HT1080 (cell line): ENCODE measurements around the gene TRIM62. TPM values are rescaled to one million over a fixed set of nuclear protein-coding genes. Genes with fewer than 3 reads are reported as not detected.

ENCODE experiments used
- DNase-seq: peaks from one replicate; pipeline ENCODE4 v3.0.0-alpha.2; 2015; ENCODE audit warnings: low read depth
- total RNA-seq: library from RNA; depleted of rRNA; stranded (reverse); fragments of >200 nt; shearing (Covaris generic); gene quantifications from 2 replicates; pipeline ENCODE4 v1.2.3, GENCODE V29; 2014

TRIM62 gene
- total RNA-seq, 1 experiment from 2014 or later: 2.7 TPM

DNA sequence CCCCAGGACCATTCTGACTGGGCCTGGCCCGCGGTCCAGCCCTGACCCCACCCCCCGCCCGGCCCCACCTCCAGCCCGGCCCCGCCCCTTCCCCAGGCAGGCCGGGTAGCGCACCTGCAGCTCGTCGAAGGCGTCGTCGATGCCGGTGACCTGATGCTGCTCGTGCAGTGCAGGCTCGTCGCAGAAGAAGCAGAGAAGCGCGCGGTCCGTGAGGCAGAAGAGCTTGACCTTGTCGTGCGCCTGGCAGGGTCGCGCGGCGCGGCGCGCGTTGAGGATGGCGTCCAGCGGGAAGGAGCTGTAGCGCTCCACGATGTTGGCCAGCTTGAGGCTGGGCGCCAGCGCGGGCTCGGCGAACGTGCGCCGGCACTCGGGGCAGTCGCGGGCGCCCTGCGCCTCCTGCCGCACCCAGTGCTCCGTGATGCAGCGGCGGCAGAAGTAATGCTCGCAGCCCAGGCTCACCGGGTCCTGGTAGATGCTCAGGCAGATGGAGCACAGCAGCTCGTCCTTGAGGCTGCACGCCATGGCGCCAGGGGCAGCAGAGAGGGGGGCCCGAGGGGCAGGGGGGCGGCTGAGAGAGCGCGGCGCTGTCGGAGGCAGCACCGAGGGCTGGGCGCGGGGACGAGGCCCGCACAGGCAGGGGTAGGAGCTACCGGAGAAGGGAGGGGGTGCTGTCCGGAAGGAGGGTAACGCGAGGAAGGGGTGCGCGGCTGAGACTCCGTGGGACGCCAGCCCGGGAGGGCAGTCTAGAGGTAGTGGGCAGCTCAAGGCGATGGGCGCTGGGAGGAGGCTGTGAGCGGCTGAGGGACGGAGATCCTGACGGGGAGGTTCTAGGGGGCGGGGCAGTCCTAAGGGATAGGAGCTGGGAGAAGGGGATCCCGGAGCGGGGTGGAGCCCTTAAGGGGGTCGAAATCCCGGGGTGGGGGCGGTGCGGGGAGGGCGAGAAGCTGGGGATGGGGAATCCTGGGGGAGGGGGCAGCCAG, 642 bp downstream of the TRIM62 start:
- peak; percentile 49 for DNase-seq

GRCh38 chr1:33180226-33180910, 1.5 kb downstream of the TRIM62 start:
- no peak for DNase-seq

DNA sequence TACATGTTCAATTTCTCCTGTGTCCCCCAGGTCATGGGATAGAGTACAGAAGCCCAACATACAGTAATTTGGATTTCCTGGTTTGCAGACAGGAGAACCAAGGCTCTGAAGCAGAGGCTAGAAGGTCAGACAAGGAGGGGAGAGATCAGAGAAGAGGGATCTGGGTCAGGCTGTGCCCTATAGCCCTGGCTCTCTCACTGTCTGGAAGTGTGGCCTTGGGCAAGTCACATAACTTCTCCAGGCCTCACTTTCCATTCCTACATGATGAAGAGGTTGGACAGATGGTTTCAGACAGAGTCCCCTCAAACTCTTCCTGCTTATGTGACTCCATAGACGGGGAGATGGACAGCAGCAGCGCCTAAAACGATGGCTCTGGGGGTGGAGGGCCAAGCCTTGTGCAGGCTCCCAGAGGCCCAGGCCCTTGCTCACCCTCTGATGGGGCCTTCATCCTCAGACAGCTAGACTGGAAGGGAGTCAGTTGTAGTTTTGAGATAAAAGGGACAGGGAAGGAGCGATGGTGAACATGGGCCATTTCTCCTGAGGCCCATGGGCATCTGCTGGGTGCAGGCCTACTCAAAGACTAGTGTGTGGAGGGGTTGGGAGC, 2.9 kb downstream of the TRIM62 start:
- no peak for DNase-seq

- no peak for DNase-seq
Measured at GRCh38 chr1:33177996-33178540, 3.8 kb downstream of the TRIM62 start.

GRCh38 chr1:33176887-33177286, 5.0 kb downstream of the TRIM62 start:
- DNase-seq: no peak

GRCh38 chr1:33176362-33176850, 5.4 kb downstream of the TRIM62 start:
- DNase-seq: peak; percentile 17

DNA sequence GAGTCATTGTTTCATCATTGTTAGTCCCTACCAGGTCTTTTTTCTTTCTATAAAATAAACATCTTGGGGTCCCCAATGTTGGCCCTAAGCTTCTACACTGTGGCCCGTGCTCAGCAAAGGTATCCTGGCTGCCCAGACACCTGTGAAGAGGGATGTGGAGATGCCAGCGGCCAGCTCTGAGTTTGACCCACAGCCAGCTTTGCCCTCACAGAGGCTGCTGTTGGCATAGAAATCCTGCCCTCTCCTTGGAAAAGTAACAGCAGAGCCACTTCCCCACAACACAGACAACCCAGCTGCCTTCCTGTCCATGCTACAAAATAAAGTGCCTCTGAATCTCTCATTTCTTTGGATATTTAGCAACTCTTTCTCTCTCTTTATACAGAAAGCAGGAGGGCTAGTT, 6.0 kb downstream of the TRIM62 start:
- DNase-seq: no peak

- DNase-seq: no peak
Measured at GRCh38 chr1:33173091-33173490, 8.8 kb downstream of the TRIM62 start.

- no peak for DNase-seq
Measured at GRCh38 chr1:33171977-33172813, 9.6 kb downstream of the TRIM62 start.

GRCh38 chr1:33170351-33171274, 11.2 kb downstream of the TRIM62 start:
- DNase-seq: peak; percentile 16

DNA sequence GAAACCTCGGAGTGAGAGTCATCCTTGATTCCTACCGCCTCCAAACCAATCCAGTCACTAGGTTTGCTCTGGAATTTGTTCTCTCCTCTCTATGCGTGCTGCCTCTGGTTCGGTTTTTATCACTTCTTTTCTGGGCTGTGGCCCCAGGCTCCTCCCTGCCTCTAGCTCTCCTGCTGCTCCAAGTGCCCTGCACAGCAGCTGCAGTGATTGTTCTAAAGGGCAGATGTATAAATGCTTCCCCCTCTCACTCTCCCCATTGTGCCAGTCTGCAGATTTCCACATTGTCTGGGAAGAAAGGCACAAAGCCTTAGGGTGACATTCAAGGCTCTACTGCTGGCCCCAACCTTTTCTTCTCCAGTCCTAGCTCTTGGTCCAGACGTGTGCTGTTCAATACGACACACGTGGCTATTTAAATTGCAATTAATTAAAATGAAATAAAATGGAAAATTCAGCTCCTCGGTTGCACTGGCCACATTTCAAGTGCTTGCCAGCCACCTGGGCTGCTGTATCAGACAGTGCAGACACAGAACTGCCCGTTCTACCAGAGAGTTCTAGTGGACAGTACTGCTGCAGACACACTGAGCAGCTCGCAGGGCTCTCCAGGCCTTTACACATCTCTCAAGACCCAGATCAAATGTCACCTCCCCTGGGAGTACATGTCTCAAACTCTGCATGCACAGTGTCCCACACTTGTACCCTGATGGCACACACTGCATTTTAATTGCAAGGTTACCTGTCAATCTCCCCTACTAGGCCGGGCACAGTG, 12.4 kb downstream of the TRIM62 start:
- no peak for DNase-seq

DNA sequence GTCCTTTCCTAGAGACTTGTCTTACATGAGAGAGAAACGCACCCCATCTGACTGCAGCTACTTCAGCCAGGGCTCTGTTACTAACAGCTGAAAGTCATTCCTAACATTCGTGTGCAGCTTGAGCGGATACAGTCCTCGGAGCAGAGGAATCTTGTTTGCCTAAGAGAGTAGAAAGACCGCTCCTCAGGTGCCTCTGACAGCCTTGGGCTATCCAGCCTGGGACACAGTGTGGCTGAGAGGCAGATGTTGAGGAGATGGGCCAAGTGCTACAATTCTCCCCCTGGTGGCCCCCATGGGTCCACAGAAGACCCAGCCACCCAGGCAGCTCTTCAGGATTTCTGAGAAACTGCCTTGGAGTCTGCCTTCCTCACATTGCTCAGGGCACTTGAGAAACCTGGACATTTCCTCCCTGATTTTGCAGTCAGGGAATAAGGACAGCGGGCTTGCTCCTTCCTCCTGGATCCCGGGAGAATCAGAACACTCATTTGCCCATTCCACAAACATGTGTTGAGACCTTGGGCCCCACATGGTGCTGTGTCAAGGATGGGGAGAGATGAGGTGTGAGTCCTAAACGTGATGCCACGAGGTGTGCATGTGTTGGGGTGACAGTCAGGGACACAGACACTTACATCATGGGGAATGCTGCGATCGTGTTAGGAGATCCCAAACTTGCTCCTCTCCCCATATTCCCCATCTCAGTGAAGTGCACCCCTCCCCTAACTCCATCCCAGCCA, 13.1 kb downstream of the TRIM62 start:
- DNase-seq: no peak

GRCh38 chr1:33167650-33168447, 14.0 kb downstream of the TRIM62 start:
- no peak for DNase-seq

DNA sequence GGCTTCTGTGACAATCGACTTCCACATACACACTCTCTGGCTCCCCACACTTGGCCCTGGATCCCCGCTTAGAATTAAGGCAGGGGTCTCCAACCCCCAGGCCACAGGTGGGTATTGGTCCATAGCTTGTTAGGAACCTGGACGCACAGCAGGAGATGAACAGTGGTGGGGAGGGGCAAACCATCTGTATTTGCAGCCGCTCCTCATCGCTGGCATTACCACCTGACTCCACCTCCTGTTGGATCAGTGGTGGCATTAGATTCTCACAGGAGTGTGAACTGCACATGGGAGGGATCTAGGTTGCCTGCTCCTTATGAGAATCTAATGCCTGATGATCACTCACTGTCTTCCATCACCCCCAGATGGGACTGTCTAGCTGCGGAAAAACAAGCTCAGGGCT, 16.0 kb downstream of the TRIM62 start:
- no peak for DNase-seq

- no peak for DNase-seq
Measured at GRCh38 chr1:33165209-33165608, 16.6 kb downstream of the TRIM62 start.

GRCh38 chr1:33163621-33164519, 18.0 kb downstream of the TRIM62 start:
- peak; percentile 56 for DNase-seq
